GM21529 (cell line): ENCODE data around the gene SSTR1.

Source experiments
- ATAC-seq: cut with Tn5 transposase; IDR thresholded peaks from one replicate; pipeline ENCODE4 v1.9.1; 2021; ENCODE audit not compliant: unreplicated experiment

SSTR1 gene

GRCh38 chr14:38202444-38203191 lies 5.1 kb upstream of the SSTR1 start:
- ATAC-seq = no peak

GRCh38 chr14:38203929-38204718 lies 3.6 kb upstream of the SSTR1 start:
- ATAC-seq = no peak

DNA sequence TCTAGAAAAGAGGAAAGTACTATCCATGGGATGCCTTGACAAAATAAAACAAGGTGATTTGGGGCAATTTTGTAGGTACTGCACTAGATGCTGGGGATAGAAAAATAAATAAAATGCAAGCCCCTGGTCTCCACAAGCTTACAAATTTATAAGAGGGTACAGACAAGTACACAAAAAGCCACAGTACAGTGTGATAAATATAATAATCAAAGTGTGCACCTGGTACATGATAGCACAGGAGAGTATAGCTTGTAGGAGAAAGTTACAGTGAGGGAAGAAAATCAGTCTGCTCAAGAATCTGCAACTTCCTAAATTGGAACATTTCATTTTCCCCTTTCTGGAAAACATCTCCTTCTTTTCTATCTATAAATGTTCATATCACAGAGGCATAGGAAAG lies 3.0 kb upstream of the SSTR1 start:
- ATAC-seq = no peak

DNA sequence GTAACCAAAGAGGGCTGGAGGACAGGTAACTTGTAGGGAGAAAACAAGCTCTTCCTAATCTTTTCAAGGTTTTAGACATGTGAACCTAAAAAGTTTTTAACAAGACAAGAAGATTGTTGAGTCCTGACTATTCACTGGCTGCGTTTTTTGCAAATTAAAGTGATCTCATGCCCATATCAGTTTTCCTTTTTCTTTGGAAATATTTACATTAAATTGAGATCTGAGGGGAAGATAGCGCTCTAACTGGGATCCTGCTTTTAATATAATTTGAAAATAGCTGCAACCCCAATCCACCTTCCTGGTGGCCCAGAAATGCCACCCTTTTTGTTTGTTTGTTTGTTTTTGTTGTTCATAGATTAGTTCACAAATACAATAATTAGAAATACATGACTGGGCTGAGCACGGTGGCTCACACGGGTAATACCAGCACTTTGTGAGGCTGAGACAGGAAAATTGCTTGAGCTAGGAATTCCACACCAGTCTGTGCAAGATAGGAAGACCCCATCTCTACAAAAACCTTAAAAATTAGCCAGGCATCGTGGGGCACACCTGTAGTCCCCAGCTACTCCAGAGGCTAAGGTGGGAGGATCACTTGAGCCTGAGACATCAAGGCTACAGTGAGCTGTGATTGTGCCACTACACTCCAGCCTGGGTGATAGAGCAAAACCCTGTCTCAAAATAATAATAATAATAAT lies 2.4 kb upstream of the SSTR1 start:
- no peak for ATAC-seq

- ATAC-seq = no peak
Observed at GRCh38 chr14:38205949-38206665, 1.6 kb upstream of the SSTR1 start.

DNA sequence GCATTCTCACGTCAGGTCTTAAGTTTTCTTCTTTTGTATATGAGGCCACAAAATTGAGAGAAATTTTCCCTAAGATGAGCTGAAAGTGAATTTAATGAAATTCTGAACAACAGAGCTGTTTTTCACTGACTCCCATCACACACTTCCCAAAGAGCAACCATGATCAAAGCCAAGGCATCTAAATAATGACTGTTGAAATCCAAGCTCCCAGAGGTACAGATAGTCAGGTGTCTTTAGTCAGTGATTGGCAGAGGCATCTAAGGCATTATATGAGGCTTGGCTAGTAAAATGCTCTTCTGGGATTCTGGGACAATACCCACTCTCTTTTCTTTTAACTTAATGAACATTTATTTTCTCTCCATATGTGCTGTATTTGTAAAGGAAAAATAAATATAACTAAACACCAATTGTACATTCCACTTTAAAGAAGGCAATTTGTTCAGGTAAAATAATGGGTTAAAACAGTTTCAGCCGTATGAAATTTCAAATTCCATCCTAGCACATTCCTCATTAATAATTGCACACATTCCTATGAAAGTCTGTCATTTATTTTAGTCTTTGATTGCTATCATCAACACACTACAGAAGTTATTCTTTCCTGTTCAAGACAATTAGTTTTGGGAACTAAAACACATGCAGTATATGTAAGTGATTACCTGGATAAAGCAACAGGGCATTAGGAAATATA lies 871 bp upstream of the SSTR1 start:
- ATAC-seq = no peak

DNA sequence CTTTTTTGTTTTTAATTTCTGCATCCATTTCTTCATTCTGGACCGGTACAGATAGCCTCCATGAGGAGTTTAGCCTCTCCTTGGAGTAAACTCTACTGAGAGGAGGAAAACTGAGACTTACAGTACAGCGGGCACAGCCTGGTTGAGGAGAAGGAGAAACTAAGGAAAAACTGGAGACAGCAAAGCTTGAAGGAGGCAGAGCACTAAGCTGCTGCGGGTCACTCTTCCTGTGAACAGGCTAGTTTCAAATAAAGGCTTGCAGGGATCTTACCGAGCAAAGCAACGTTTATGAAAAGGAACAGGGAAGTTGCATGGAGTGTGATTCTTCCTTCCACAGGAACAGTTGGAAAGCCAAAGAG lies 348 bp upstream of the SSTR1 start:
- ATAC-seq = no peak

DNA sequence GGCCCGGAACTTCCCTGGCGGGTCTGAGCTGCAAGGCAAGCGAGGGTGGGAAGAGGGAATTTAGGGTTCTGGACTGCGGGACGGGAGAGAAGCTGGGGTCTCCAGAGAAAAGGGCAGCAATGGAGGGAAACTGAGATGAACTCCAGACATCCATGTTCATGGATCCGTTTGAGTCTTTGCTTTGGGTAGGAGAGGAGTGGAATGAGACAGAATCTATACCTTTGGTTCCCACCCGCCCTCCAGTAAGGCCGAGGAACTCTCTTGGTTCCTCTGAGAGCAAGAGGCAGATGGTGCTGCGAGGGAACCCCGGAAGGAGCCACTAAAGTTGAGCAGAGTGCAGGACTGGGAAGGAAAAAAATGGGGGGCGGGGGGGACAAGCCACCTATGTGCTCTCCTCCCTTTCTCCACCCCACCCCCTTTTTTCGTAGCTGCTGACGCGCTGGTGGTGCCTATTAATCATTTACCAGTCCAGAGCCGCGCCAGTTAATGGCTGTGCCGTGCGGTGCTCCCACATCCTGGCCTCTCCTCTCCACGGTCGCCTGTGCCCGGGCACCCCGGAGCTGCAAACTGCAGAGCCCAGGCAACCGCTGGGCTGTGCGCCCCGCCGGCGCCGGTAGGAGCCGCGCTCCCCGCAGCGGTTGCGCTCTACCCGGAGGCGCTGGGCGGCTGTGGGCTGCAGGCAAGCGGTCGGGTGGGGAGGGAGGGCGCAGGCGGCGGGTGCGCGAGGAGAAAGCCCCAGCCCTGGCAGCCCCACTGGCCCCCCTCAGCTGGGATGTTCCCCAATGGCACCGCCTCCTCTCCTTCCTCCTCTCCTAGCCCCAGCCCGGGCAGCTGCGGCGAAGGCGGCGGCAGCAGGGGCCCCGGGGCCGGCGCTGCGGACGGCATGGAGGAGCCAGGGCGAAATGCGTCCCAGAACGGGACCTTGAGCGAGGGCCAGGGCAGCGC lies 1.2 kb downstream of the SSTR1 start:
- ATAC-seq = no peak

DNA sequence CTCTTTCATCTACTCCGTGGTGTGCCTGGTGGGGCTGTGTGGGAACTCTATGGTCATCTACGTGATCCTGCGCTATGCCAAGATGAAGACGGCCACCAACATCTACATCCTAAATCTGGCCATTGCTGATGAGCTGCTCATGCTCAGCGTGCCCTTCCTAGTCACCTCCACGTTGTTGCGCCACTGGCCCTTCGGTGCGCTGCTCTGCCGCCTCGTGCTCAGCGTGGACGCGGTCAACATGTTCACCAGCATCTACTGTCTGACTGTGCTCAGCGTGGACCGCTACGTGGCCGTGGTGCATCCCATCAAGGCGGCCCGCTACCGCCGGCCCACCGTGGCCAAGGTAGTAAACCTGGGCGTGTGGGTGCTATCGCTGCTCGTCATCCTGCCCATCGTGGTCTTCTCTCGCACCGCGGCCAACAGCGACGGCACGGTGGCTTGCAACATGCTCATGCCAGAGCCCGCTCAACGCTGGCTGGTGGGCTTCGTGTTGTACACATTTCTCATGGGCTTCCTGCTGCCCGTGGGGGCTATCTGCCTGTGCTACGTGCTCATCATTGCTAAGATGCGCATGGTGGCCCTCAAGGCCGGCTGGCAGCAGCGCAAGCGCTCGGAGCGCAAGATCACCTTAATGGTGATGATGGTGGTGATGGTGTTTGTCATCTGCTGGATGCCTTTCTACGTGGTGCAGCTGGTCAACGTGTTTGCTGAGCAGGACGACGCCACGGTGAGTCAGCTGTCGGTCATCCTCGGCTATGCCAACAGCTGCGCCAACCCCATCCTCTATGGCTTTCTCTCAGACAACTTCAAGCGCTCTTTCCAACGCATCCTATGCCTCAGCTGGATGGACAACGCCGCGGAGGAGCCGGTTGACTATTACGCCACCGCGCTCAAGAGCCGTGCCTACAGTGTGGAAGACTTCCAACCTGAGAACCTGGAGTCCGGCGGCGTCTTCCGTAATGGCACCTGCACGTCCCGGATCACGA lies 2.2 kb downstream of the SSTR1 start:
- ATAC-seq = no peak

- ATAC-seq = no peak
Observed at GRCh38 chr14:38210587-38211216, 3.0 kb downstream of the SSTR1 start.

DNA sequence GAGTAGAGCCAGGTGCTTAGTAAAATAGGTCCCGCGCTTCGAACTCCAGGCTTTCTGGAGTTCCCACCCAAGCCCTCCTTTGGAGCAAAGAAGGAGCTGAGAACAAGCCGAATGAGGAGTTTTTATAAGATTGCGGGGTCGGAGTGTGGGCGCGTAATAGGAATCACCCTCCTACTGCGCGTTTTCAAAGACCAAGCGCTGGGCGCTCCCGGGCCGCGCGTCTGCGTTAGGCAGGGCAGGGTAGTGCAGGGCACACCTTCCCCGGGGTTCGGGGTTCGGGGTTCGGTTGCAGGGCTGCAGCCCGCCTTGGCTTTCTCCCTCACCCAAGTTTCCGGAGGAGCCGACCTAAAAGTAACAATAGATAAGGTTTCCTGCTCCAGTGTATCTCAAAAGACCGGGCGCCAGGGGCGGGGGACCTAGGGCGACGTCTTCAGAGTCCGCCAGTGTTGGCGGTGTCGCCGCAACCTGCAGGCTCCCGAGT lies 3.6 kb downstream of the SSTR1 start:
- ATAC-seq = no peak

DNA sequence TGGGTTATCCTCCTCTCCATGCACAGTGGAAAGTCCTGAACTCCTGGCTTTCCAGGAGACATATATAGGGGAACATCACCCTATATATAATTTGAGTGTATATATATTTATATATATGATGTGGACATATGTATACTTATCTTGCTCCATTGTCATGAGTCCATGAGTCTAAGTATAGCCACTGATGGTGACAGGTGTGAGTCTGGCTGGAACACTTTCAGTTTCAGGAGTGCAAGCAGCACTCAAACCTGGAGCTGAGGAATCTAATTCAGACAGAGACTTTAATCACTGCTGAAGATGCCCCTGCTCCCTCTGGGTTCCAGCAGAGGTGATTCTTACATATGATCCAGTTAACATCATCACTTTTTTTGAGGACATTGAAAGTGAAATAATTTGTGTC lies 4.4 kb downstream of the SSTR1 start:
- ATAC-seq = no peak

- no peak for ATAC-seq
Observed at GRCh38 chr14:38213001-38213400, 5.3 kb downstream of the SSTR1 start.

GRCh38 chr14:38217553-38217952 lies 9.8 kb downstream of the SSTR1 start:
- ATAC-seq = no peak

- ATAC-seq = no peak
Observed at GRCh38 chr14:38221077-38221476, 13.4 kb downstream of the SSTR1 start.

- ATAC-seq = no peak
Observed at GRCh38 chr14:38224338-38224737, 16.6 kb downstream of the SSTR1 start.

- ATAC-seq = no peak
Observed at GRCh38 chr14:38225946-38226345, 18.2 kb downstream of the SSTR1 start.

- ATAC-seq = no peak
Observed at GRCh38 chr14:38226366-38226765, 18.7 kb downstream of the SSTR1 start.
